Measurements from ENCODE around the gene SH3BP5.

Gene SH3BP5

DNA sequence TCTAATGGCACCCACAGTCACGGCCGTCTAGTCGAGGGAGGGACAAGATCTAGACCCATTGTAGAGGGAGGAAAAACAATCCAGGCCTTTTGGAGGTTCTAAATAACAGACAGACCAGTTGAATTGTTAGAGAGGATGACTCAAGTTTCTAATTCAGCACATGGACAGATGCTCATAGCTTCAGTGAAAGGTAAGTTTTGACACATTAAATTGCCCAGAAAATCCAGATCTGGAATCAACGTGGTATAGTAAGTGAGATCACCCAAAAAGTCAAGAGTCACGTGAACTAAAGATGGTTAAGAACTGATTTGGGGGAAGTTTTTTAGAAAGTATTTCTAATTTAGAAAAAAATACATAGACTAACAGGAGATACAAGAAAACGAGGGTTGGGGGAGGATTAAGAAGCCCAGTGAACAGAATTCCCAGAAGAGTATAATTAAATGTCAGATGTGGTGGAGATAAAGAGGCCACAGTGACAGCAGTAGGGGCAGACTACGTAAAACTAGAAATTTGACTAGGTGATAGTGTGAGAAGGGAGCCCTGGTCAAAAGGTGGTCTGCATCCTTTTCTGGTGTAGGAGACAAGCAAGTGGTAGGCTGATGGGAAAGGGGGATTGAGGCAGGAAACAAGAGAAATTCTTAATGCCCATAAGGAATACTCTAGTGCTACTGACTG lies 79.2 kb downstream of the SH3BP5 start:
- DNase-seq (ENCODE audit: low read depth, low spot score), result no peak

- DNase-seq (ENCODE audit: low read depth, low spot score), result no peak
Measured at GRCh38 chr3:15246186-15246585, 86.2 kb downstream of the SH3BP5 start.

- no peak for DNase-seq (ENCODE audit: low read depth, low spot score)
Measured at GRCh38 chr3:15243822-15244482, 88.4 kb downstream of the SH3BP5 start.

- DNase-seq (ENCODE audit: low read depth, low spot score), result no peak
Measured at GRCh38 chr3:15241341-15241740, 91.0 kb downstream of the SH3BP5 start.

DNA sequence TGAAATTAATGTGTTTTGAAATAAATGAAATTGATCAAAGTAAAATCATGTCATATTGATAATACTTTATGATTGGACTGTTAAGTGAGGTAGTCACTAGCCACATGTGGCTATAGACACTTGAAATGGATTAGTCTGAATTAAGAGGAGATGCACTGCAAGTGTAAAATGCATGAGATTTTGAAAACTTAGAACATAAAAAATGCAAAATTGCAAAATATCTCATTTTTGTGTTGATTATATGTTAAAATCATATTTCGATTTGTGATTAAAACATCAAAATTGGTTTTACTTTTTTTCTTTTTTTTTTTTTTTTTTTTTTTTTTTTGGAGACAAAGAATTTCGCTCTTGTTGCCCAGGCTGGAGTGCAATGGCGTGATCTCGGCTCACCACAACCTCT lies 103.1 kb downstream of the SH3BP5 start:
- DNase-seq (ENCODE audit: low read depth, low spot score), result no peak

GRCh38 chr3:15228147-15228546 lies 104.2 kb downstream of the SH3BP5 start:
- no peak for DNase-seq (ENCODE audit: low read depth, low spot score)

- no peak for DNase-seq (ENCODE audit: low read depth, low spot score)
Measured at GRCh38 chr3:15223685-15224572, 108.5 kb downstream of the SH3BP5 start.

- DNase-seq (ENCODE audit: low read depth, low spot score), result no peak
Measured at GRCh38 chr3:15221574-15222217, 110.7 kb downstream of the SH3BP5 start.

GRCh38 chr3:15220661-15221060 lies 111.7 kb downstream of the SH3BP5 start:
- DNase-seq (ENCODE audit: low read depth, low spot score), result no peak

DNA sequence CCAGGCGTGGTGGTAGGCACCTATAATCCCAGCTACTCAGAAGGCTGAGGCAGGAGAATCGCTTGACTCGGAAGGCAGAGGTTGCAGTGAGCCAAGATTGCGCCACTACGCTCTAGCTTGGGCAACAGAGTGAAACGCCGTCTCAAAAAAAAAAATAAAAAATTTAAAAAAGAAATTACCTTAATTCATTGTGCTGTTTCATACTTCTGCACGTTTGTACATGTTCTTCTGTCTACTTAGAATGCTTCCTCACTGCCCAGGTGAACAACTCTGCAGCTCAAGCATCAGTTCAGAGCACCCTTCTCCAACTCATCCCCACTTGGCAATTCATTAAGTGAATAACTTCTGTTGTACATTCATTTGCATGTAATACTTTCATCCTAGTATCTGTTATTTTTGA lies 112.3 kb downstream of the SH3BP5 start:
- no peak for DNase-seq (ENCODE audit: low read depth, low spot score)

- no peak for DNase-seq (ENCODE audit: low read depth, low spot score)
Measured at GRCh38 chr3:15218689-15219088, 113.7 kb downstream of the SH3BP5 start.

DNA sequence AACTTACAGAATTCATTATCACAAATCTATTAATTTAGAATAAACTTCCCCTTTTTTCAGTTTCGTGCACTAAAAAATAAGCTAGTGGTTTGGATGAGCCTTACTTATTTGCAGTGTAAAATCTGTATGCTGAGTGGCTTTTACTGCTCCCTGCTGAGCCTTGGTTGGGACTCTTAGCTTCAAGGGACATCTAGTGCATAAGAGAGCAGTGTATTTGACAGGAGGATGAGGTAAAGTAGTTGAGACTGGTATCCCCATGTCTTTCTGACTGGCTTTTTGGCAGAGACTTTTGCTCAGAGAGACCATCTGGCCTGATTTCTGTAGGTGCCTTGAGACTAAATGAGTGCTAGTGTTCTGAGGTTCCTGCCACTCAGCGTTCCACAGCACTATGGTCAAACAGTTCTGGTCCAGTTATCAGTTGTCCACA lies 114.5 kb downstream of the SH3BP5 start:
- DNase-seq (ENCODE audit: low read depth, low spot score), result no peak

DNA sequence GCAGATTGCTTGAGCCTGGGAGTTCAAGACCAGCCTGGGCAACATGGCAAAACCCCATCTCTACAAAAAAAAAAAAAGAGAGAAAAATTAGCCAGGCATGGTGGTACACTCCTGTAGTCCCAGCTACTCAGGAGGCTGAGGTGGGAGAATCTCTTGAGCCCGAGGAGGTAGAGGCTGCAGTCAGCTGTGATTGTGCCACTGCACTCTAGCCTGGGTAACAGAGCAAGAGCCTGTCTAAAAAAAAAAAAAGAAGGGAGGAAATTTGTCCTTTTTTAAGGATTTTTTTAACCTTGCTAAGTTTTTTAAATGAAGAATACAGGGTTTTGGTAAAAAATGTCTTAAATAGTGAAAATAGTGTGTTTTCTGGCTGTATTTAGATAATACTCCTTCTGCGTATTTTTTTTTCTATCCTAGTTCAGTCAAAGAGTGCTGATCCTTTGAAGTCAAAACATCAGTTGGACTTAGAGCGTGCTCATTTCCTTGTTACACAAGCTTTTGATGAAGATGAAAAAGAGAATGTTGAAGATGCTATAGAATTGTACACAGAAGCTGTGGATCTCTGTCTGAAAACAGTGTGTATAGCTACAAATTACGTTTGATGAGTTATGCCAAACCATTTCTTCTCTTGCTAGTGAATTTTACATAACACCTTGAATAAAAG lies 115.2 kb downstream of the SH3BP5 start:
- no peak for DNase-seq (ENCODE audit: low read depth, low spot score)

- no peak for DNase-seq (ENCODE audit: low read depth, low spot score)
Measured at GRCh38 chr3:15216501-15216900, 115.9 kb downstream of the SH3BP5 start.

DNA sequence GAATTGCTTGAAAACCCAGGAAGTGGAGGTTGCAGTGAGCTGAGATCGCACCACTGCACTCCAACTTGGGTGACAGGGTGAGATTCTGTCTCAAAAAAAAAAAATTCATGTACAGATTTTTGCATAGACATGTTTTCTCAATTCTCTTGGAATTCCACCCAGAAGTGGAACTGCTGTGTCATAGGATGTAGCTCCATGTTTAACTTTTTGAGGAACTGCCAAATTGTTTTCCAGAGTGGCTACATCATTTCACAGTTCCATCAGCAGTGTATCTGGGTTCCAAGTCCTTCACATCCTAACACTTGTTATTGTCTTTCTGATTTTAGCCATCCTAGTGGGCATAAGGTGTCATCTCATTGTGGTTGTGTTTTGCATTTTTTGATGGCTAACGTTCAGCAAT lies 116.4 kb downstream of the SH3BP5 start:
- DNase-seq (ENCODE audit: low read depth, low spot score), result no peak

- DNase-seq (ENCODE audit: low read depth, low spot score), result no peak
Measured at GRCh38 chr3:15214758-15215157, 117.6 kb downstream of the SH3BP5 start.

DNA sequence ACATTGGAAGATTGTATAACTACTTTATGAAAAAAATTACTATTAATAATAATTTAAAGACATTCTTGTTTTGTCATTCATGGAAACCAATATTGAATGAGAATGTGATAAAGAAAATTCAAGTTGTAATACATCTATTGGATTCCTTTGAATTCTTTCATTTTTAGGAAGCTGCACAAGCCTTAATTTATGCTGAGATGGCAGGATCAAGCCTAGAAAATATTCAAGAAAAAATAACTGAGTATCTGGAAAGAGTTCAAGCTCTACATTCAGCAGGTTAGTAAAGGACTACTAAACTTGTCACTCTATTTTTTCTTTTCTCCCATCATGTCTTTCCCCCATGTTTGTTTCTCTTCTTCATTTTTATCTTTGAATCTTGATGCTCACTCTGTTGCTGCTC lies 120.4 kb downstream of the SH3BP5 start:
- DNase-seq (ENCODE audit: low read depth, low spot score), result no peak

GRCh38 chr3:15207836-15208504 lies 124.4 kb downstream of the SH3BP5 start:
- no peak for DNase-seq (ENCODE audit: low read depth, low spot score)

GRCh38 chr3:15206662-15207576 lies 125.5 kb downstream of the SH3BP5 start:
- DNase-seq (ENCODE audit: low read depth, low spot score), result no peak

All from activated CD4-positive, CD25-positive, alpha-beta regulatory T cell treated with anti-CD3 and anti-CD28 coated beads, Interleukin-2, amount 50 U/mL, for 16 hours (primary cell).